Measurements from ENCODE around the gene GPX1.
"Not testable (repeated sequence)": the region's sequence is repeated elsewhere in the genome, so short reads cannot be mapped to it uniquely, and the experiment has no call there.

GPX1 gene

DNA sequence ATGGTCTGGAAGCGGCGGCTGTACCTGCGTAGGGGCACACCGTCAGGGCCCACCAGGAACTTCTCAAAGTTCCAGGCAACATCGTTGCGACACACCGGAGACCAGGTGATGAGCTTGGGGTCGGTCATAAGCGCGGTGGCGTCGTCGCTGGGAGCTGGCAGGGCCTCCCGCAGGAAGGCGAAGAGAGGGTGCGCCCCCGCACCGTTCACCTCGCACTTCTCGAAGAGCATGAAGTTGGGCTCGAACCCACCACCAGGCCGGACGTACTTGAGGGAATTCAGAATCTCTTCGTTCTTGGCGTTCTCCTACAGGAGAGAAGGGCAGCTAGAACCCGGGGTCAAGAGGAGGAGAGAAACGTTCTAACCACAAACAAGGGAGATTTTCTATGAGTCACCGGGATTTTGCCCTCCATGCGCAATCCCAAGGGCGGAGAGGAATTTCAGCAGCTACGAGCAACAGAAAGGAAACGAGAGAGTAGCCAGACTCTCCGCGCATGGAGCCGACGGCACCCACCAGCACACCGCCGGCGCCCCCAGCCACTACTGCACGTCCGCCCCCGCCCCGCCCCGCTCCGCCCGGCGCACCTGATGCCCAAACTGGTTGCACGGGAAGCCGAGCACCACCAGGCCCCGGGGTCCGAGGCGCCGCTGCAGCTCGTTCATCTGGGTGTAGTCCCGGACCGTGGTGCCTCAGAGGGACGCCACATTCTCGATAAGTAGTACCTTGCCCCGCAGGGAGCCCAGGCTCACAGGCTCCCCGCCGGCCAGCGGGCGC is 523 bp downstream of the GPX1 start:
- peak; percentile 60 for DNase-seq

GRCh38 chr3:49357095-49357442 is 1.1 kb downstream of the GPX1 start:
- DNase-seq: not testable (repeated sequence)

DNA sequence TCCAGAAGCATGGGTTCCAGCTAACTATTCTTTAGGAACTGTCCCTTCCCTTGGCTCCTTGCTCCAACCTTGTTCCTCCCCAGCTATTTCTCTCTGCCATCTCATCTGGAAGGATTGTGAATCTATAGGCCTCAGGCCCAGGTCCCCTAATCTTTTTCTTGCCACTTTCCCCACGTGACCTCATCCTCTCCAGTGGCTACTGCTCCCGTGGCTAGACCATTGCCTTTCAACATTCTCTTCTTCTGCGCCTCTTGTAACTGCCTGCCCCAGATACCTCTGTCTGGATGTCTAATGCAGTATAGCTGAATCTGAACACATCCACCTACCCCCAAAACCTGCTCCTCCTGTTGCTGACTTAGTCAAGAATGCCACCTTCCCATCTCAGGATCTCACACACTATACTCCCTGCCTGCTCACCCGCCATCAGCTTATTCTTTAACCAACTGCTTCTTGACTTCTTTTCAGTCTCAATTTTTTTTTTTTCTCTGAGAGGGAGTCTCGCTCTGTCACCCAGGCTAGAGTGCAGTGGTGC is 5.2 kb downstream of the GPX1 start:
- DNase-seq: no peak

GRCh38 chr3:49352281-49352680 is 5.9 kb downstream of the GPX1 start:
- DNase-seq: no peak

DNA sequence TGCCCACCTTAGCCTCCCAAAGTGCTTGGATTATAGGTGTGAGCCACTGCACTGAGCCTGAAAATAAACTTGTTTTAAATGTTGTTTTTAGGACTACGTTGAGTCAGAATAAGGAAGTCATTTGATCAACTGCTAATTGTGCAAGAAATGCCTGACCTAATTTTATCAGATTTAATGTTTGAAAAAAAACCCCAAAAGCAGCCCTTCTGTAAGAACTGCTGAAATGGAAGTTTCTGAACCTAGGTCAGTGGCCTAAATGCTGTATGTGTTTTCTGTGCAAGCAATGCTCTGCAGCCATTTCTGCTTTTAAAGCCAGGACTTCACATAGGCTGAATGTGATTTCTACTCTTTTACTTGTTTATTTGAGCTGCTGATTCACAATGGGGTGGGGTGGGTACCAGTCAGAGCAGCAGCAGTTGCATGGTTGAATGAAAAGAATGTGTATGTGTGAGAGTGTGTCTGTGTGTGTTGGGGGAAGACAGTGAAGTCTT is 6.6 kb downstream of the GPX1 start:
- no peak for DNase-seq

DNA sequence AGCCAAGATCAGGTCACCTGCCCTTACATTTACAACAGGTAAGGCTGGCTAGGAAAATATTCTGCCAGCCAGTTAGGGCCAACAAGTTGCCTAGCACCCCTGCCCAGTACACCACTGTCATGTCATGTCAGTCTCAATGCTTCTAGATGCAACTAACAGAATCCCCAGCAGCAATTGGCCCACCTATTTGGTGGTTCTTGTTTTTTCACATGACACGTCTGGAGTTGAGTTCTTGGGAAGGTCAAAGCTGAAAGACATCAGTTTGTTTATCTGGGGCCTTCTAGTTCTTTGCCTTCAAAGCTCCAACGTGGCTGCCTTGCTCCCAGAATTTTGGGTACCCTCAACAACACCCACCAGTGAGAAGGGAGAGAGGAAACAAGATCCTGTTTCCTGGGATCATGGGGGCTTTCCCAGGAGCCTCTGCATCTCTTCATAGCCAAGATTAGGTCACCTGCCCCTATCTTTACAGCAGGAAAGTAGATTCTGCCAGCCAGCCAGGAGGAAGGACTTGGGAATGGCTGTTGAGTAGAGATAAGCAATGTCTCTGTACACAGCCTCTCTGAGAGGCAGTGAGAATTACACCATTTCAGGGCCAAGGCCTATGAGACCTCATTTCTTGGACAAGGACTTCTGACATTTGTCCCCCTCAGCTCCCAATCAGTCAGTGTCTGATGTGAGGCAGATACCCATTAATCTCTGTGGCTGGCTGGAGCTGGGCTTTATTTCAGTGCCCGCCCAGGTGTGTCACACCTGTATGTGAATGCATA is 8.6 kb downstream of the GPX1 start:
- DNase-seq: no peak

- DNase-seq: not testable (repeated sequence)
Measured at GRCh38 chr3:49348361-49348760, 9.8 kb downstream of the GPX1 start.

- no peak for DNase-seq
Measured at GRCh38 chr3:49346797-49347251, 11.3 kb downstream of the GPX1 start.

GRCh38 chr3:49343163-49343562 is 15.0 kb downstream of the GPX1 start:
- DNase-seq: no peak

DNA sequence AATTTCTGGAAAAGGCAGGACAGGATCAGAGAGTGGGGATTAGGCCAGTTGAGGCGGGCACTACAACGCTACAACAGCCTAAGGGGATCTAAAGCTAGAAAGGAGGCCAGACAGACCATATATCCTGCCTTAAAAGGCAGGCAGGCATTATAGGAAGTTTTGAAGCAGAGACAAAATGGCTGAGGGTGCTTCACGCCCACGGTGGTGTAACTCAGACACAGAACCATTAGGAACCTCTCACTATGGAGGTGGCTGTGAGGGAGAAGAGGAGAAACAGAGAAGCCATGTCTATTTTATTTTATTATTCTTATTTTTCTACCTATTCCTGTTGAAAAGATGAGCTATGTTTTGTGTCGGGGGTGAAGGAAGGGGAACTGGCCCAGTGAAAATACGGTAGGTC is 16.2 kb downstream of the GPX1 start:
- no peak for DNase-seq

- peak; percentile 89 for DNase-seq
Measured at GRCh38 chr3:49339941-49340800, 18.0 kb downstream of the GPX1 start, which contains the start of gene USP4. TSS of gene USP4 (minus strand) at chr3:49340053. CDS start at chr3:49340024, 29 bp downstream.

DNA sequence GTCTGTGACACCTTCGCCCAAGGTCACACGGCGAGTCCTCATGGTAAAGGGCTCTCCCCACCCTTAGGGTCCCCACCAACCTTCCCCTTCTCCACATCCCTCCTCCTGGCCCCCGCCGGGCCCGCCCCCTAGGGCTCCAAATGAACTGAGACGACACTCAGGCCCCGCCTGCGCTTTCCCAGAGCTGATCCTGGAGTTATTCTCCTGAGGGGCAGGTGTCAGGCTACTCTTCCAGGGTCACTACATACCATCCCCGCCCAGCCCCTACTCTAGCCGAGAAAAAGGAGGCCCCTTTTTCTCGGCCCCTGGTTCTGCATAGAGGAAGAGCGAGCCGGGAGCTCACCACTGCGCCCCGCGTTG is 18.6 kb downstream of the GPX1 start:
- peak; percentile 46 for DNase-seq

GRCh38 chr3:49333916-49334633 is 24.1 kb downstream of the GPX1 start:
- DNase-seq: no peak

- no peak for DNase-seq
Measured at GRCh38 chr3:49333091-49333490, 25.1 kb downstream of the GPX1 start.

GRCh38 chr3:49329186-49329585 is 29.0 kb downstream of the GPX1 start:
- DNase-seq: no peak

- DNase-seq: not testable (repeated sequence)
Measured at GRCh38 chr3:49328350-49328749, 29.8 kb downstream of the GPX1 start.

- DNase-seq: no peak
Measured at GRCh38 chr3:49327485-49327884, 30.7 kb downstream of the GPX1 start.

DNA sequence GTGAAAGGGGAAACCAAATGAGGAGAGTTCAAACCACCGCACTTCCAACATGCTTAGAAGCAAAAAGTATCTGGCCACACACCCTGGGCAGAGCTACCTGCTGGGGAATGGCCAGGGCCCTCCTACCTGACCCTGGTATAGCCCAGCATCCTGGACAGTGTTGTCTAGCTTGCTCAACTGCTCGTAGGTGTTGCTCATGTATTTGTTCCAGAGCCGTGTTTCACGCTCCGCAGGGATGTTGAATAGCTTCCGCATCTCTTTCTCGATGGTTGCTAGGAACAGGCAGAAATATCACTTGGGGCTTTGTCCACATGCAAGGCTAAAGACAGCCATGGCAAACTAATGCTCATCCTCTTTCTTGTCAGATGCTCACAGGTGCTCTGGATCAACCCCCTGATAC is 33.4 kb downstream of the GPX1 start:
- no peak for DNase-seq

DNA sequence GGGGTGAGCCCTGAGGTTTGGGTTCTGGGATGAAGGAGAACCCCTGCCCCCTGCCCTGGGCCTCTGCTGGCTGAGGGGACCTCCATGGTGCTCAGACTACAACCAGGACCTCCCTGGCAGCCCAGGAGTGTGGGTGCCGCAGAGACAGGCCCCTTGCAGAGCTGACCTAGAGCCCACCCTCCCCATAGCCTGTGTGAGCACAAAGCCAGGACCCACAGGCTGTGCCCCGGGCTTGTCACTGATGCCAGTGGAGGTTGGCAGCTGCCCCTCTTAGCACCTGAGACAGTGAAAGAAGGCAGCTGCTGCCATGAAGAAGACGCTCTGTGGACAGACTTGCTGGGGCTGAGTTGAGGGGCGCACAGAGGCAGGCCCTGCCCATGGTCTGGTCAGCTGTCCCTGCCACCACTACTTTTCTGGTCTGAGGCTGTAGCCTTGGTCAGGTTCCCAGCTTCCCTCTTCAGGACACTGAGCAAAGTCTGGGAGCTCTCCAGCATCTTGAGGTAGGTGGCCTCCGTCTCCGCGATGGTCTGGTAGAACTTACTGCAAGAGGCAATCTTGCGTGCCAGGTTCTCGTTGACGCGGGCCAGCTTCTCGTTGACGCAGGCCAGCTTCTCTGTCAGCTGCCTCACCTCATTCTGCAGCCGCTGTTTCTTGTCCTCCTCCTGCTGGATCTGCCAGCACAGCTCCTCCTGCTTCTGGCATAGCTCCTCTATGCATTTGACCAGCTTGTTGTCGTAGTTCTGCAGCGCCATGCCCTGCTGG is 41.3 kb downstream of the GPX1 start:
- no peak for DNase-seq

GRCh38 chr3:49313896-49314688 is 44.1 kb downstream of the GPX1 start:
- no peak for DNase-seq

- no peak for DNase-seq
Measured at GRCh38 chr3:49311283-49311682, 46.9 kb downstream of the GPX1 start.

Data from activated T-cell treated with anti-CD3 and anti-CD28 coated beads, Interleukin-2, amount 50 U/mL, for 1 hour (primary cell).